ENCODE data around the gene PRXL2C.

Gene PRXL2C

DNA sequence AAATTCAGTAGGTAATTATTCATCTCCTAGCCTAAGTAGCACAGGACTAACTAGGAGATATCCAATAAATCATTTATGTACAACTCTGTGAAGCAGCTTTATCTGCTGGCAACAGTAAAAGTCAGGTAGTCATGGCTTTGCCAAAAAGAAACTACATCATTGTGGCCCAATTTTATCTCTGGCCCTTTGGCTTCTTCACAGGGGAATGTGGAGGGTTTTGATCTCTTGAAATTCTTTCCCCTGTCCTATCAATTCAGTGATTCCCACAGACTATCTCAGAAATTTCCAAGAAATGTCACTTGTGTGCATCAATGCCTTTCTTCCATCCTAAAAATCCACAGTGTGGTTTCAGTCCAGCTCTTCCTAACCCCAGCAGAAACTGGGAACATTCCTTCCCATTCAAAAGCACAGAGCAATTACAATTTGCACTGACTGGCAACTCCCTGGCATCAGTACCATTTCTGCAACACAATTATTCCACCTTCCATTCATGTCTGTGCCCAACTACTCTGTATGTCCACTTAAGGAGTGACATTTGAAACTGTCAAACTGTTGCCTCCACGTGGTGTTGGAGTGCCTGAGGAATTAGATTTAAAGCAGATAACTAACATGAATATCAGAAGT lies 42.0 kb downstream of the PRXL2C start:
- Histone ChIP-seq H3K4me3 (ENCODE audit: low read depth in 1 of 2, low read length in 2 of 2) (no peak overlapping the region), H3K36me3 (ENCODE audit: insufficient read depth, low read length) (no peaks in the 10 kb centered on the region), H3K27ac (ENCODE audit: low read length) (no peak overlapping the region), H3K4me2 (ENCODE audit: insufficient read depth, low read length) (no peak overlapping the region), H3K9me3 (ENCODE audit: insufficient read depth, low read length, severe bottlenecking) (no peaks in the 10 kb centered on the region), H3K27me3 (ENCODE audit: insufficient read depth, low read length, poor library complexity) (peaks cover 12% of the 10 kb centered on the region), H2AFZ (ENCODE audit: low read depth, low read length) (no peak overlapping the region), H3K9ac (ENCODE audit: low read depth, low read length) (no peak overlapping the region), H4K20me1 (ENCODE audit: insufficient read depth, low read length) (no peaks in the 10 kb centered on the region), H3K4me1 (ENCODE audit: insufficient read depth, low read length) (no peaks in the 10 kb centered on the region), H3K79me2 (ENCODE audit: insufficient read depth, low read length) (no peaks in the 10 kb centered on the region)
- ATAC-seq (ENCODE audit: insufficient read depth, low read depth) (no peak), DNase-seq (no peak)
- no peak for TF ChIP-seq EZH2 (IDR thresholded peaks at IDR 0.05; ENCODE audit: borderline replicate concordance, low read depth, low read length, severe bottlenecking)
- TF ChIP-seq, protein P1, sequence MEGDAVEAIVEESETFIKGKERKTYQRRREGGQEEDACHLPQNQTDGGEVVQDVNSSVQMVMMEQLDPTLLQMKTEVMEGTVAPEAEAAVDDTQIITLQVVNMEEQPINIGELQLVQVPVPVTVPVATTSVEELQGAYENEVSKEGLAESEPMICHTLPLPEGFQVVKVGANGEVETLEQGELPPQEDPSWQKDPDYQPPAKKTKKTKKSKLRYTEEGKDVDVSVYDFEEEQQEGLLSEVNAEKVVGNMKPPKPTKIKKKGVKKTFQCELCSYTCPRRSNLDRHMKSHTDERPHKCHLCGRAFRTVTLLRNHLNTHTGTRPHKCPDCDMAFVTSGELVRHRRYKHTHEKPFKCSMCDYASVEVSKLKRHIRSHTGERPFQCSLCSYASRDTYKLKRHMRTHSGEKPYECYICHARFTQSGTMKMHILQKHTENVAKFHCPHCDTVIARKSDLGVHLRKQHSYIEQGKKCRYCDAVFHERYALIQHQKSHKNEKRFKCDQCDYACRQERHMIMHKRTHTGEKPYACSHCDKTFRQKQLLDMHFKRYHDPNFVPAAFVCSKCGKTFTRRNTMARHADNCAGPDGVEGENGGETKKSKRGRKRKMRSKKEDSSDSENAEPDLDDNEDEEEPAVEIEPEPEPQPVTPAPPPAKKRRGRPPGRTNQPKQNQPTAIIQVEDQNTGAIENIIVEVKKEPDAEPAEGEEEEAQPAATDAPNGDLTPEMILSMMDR (IDR thresholded peaks at IDR 0.05; ENCODE audit: borderline replicate concordance, extremely low read depth, low read length, poor library complexity, severe bottlenecking): no peak

DNA sequence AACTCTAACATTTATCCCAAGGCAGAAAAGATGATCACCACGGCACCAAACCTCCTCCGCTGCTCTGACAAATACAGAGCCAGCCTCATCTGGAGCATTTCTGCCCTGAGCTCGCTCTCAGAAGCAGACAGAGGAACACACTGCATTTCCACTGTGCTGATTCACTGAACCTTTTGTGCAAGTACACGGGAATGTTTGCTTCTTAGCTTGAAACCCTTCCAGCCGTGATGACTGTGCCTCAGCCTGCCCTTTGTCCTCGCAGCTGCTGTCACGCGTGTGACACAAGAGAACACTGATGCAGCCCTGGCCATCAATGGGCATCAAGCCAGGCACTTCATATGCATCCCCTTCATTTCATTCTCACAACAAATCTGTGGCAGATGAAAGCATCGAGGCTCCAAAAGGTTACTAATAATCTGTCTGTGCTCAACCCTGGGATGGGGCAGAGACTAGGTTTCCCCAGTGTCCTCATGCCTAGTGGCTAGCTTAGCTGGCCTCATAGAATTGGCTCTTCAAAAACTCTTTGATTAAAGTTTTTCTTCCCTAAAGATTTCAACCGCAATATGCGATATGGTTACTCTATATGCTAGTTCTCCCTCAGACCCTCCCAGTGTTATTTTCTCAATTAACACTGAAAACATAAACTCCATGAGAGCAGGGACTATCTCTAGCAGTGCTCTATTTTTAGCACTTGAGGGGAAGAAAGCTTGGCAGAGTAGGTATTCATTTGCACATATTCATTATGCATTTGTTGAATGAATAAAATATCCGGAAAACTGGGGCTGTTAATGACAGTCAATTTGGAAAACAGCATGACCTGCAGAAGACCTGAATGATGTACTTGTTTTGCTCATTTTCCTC lies 42.8 kb downstream of the PRXL2C start:
- no peak overlapping the region for H2AFZ ChIP-seq (ENCODE audit: low read depth, low read length)

DNA sequence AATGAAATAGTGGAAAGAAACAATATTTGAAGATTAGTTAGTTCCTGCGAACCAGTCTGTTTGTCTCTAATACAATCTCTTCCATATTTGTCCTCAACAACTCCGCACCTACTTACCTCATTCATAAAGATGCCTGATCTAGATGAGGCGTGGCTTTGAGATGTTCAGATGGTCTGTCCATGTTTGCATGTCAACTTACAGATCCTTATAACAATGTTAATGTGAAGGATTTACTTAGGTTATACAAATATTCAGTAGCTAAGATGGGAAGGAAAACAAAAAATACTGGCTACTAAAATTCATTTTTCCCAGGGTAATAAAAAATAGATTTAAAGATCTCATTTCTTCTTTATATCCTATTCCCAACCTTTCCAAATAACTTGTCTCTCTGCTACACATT lies 43.8 kb downstream of the PRXL2C start:
- H3K4me2 ChIP-seq (ENCODE audit: insufficient read depth, low read length): no peak overlapping the region
- no peaks in the 10 kb centered on the region for H3K79me2 ChIP-seq (ENCODE audit: insufficient read depth, low read length)
- ATAC-seq (ENCODE audit: insufficient read depth, low read depth) (no peak), DNase-seq (no peak)
- H3K27ac ChIP-seq (ENCODE audit: low read length): no peak overlapping the region
- TF ChIP-seq EZH2 (IDR thresholded peaks at IDR 0.05; ENCODE audit: borderline replicate concordance, low read depth, low read length, severe bottlenecking): no peak
- TF ChIP-seq, protein P1 (IDR thresholded peaks at IDR 0.05; ENCODE audit: borderline replicate concordance, extremely low read depth, low read length, poor library complexity, severe bottlenecking): no peak
- no peak overlapping the region for H2AFZ ChIP-seq (ENCODE audit: low read depth, low read length)
- no peak overlapping the region for H3K9ac ChIP-seq (ENCODE audit: low read depth, low read length)
- no peaks in the 10 kb centered on the region for H3K36me3 ChIP-seq (ENCODE audit: insufficient read depth, low read length)
- no peak overlapping the region for H3K4me3 ChIP-seq (ENCODE audit: low read depth in 1 of 2, low read length in 2 of 2)
- no peaks in the 10 kb centered on the region for H4K20me1 ChIP-seq (ENCODE audit: insufficient read depth, low read length)
- H3K9me3 ChIP-seq (ENCODE audit: insufficient read depth, low read length, severe bottlenecking): no peaks in the 10 kb centered on the region
- no peaks in the 10 kb centered on the region for H3K4me1 ChIP-seq (ENCODE audit: insufficient read depth, low read length)
- peaks cover 12% of the 10 kb centered on the region for H3K27me3 ChIP-seq (ENCODE audit: insufficient read depth, low read length, poor library complexity)

More for the DNA sequence above, 42.8 kb downstream of the PRXL2C start:
- Histone ChIP-seq H3K4me2 (ENCODE audit: insufficient read depth, low read length) (no peak overlapping the region), H3K36me3 (ENCODE audit: insufficient read depth, low read length) (no peaks in the 10 kb centered on the region), H3K9me3 (ENCODE audit: insufficient read depth, low read length, severe bottlenecking) (no peaks in the 10 kb centered on the region), H4K20me1 (ENCODE audit: insufficient read depth, low read length) (no peaks in the 10 kb centered on the region), H3K79me2 (ENCODE audit: insufficient read depth, low read length) (no peaks in the 10 kb centered on the region), H3K4me1 (ENCODE audit: insufficient read depth, low read length) (no peaks in the 10 kb centered on the region), H3K27me3 (ENCODE audit: insufficient read depth, low read length, poor library complexity) (peaks cover 12% of the 10 kb centered on the region), H3K9ac (ENCODE audit: low read depth, low read length) (no peak overlapping the region), H3K4me3 (ENCODE audit: low read depth in 1 of 2, low read length in 2 of 2) (no peak overlapping the region), H3K27ac (ENCODE audit: low read length) (no peak overlapping the region)
- ATAC-seq (ENCODE audit: insufficient read depth, low read depth) (no peak), DNase-seq (no peak)
- TF ChIP-seq, protein P1 (IDR thresholded peaks at IDR 0.05; ENCODE audit: borderline replicate concordance, extremely low read depth, low read length, poor library complexity, severe bottlenecking): no peak
- no peak for TF ChIP-seq EZH2 (IDR thresholded peaks at IDR 0.05; ENCODE audit: borderline replicate concordance, low read depth, low read length, severe bottlenecking)

Data from DND-41 (cell line).